GM12878 (cell line): Measurements from ENCODE around the gene AKAP17A. TPM values are rescaled to one million over a fixed set of nuclear protein-coding genes. Genes with fewer than 3 reads are reported as not detected.

ENCODE experiments used
- ATAC-seq: fragments of 200-7000 bp; cut with Tn5 transposase; 3 replicates; pipeline ENCODE4 v1.9.1; 2020; ENCODE audit warnings: mild to moderate bottlenecking, moderate library complexity
- BruUV-seq: library from RNA; stranded (reverse); fragments of 400-500 nt; replicated peaks from 2 replicates; lab custom pipeline; 2021; lab: Mats Ljungman, UMichigan
- CTCF ChIA-PET: fragments of 300-600 bp; sonication (Branson Sonifier 250); formaldehyde crosslinking; extraction: SDS; loops from one replicate; lab custom pipeline; 2021; ENCODE audit warnings: inconsistent platforms; lab: Yijun Ruan, JAX
- POLR2A ChIA-PET: fragments of 350-600 bp; formaldehyde crosslinking; extraction: SDS; loops from one replicate; lab custom pipeline; 2021; ENCODE audit warnings: inconsistent platforms; lab: Charles Lee
- RAD21 ChIA-PET: fragments of 300-600 bp; sonication (Branson Sonifier 250); formaldehyde crosslinking; loops from one replicate; lab custom pipeline; 2023; ENCODE audit warnings: antibody characterized with exemption; ENCODE audit not compliant: unreplicated experiment; lab: Charles Lee
- SMC1A ChIA-PET: fragments of 300-600 bp; sonication (Branson Sonifier 250); formaldehyde crosslinking; loops from one replicate; lab custom pipeline; 2023; ENCODE audit not compliant: unreplicated experiment, uncharacterized antibody; lab: Charles Lee
- DNase-seq: peaks from one replicate; pipeline ENCODE4 v3.0.0-alpha.2; 2011; ENCODE audit warnings: low read depth, low spot score
- FAIRE-seq: peaks from 3 replicates; lab custom pipeline; 2011; peaks lifted over from hg19 to GRCh38; lab: Jason Lieb, UNC
- H2AFZ ChIP-seq: 2 replicates; pipeline ENCODE4 v1.6.0; 2011; ENCODE audit warnings: low read depth, low read length, control low read depth; ENCODE audit not compliant: control insufficient read depth
- H3K27ac ChIP-seq: 2 replicates; pipeline ENCODE4 v1.5.1; 2011; ENCODE audit warnings: control low read depth; ENCODE audit not compliant: control insufficient read depth, insufficient read depth
- H3K27me3 ChIP-seq, 2 experiments: replicated peaks in 1 of 2; 2 replicates each; pipeline versions ENCODE4 v1.6.0 to v1.6.1; 2011; ENCODE audit warnings: low read length in 1 of 2; ENCODE audit not compliant: control insufficient read depth in 2 of 2, insufficient read depth in 2 of 2
- H3K36me3 ChIP-seq, 2 experiments: 2 replicates each; pipeline ENCODE4 v1.5.1; 2011; ENCODE audit warnings: low read length in 1 of 2; ENCODE audit not compliant: control insufficient read depth in 2 of 2, insufficient read depth in 2 of 2
- H3K4me1 ChIP-seq: 2 replicates; pipeline ENCODE4 v1.6.1; 2011; ENCODE audit warnings: mild to moderate bottlenecking, low read length, moderate library complexity, mixed read lengths; ENCODE audit not compliant: control insufficient read depth, insufficient read depth
- H3K4me2 ChIP-seq: 2 replicates; pipeline ENCODE4 v1.6.0; 2011; ENCODE audit warnings: control low read depth; ENCODE audit not compliant: control insufficient read depth, insufficient read depth
- H3K4me3 ChIP-seq: fragments of 200-600 bp; sonication (generic); 2 replicates; pipeline ENCODE4 v1.5.1; 2016
- H3K79me2 ChIP-seq: 2 replicates; pipeline ENCODE4 v1.6.0; 2011; ENCODE audit warnings: low read length; ENCODE audit not compliant: control insufficient read depth, insufficient read depth
- H3K9ac ChIP-seq: 2 replicates; pipeline ENCODE4 v1.8.0; 2011; ENCODE audit warnings: low read length, control low read depth, mixed read lengths; ENCODE audit not compliant: control insufficient read depth, insufficient read depth
- H3K9me3 ChIP-seq: replicated peaks from 3 replicates; pipeline ENCODE4 v1.5.1; 2011; ENCODE audit warnings: mild to moderate bottlenecking, low read length; ENCODE audit not compliant: control insufficient read depth, insufficient read depth
- H4K20me1 ChIP-seq: 2 replicates; pipeline ENCODE4 v1.6.0; 2011; ENCODE audit not compliant: control insufficient read depth, insufficient read depth
- ATF7 ChIP-seq: fragments of 450-650 bp; IDR thresholded peaks from 2 replicates; pipeline ENCODE4 v1.6.1; 2016; ENCODE audit warnings: low read depth, mild to moderate bottlenecking
- BACH1 ChIP-seq: fragments of 450-650 bp; IDR thresholded peaks from 2 replicates; pipeline ENCODE4 v1.6.1; 2017; ENCODE audit warnings: mild to moderate bottlenecking, borderline replicate concordance
- CHD1 ChIP-seq: IDR thresholded peaks from 2 replicates; pipeline ENCODE4 v1.6.1; 2012; ENCODE audit warnings: low read depth, low read length, improper control_type of control experiment
- CHD4 ChIP-seq: fragments of 200-600 bp; sonication (generic); IDR thresholded peaks from 2 replicates; pipeline ENCODE4 v1.6.1; 2016; ENCODE audit warnings: mild to moderate bottlenecking
- ETV6 ChIP-seq, 2 experiments: fragments of 450-650 bp in 1 of 2; IDR thresholded peaks in 1 of 2; conservative IDR thresholded peaks in 1 of 2; 2 replicates each; pipeline ENCODE4 v1.6.1; 2014; ENCODE audit warnings: antibody characterized with exemption in 1 of 2, borderline replicate concordance in 1 of 2, low read depth in 1 of 2, mild to moderate bottlenecking in 1 of 2, moderate library complexity in 1 of 2
- IRF5 ChIP-seq: fragments of 450-650 bp; IDR thresholded peaks from 2 replicates; pipeline ENCODE4 v1.6.1; 2017; ENCODE audit warnings: borderline replicate concordance
- MEF2A ChIP-seq: IDR thresholded peaks from 2 replicates; pipeline ENCODE4 v1.6.1; 2011; ENCODE audit warnings: low read depth, mild to moderate bottlenecking, low read length, moderate library complexity; ENCODE audit not compliant: insufficient read depth
- NR2C2 ChIP-seq: IDR thresholded peaks from 2 replicates; pipeline ENCODE4 v1.6.1; 2011; ENCODE audit warnings: borderline replicate concordance, low read depth; ENCODE audit not compliant: control insufficient read depth, insufficient read length
- SREBF1 ChIP-seq: IDR thresholded peaks from 2 replicates; pipeline ENCODE4 v1.6.1; 2012; ENCODE audit warnings: mild to moderate bottlenecking, low read length
- USF1 ChIP-seq: IDR thresholded peaks from 2 replicates; pipeline ENCODE4 v1.6.1; 2011; ENCODE audit warnings: borderline replicate concordance, low read depth, mild to moderate bottlenecking, moderate library complexity, mixed read lengths, low read length; ENCODE audit not compliant: insufficient read depth; ENCODE audit errors: extremely low read length
- ZNF384 ChIP-seq: IDR thresholded peaks from 2 replicates; pipeline ENCODE4 v1.6.1; 2012; ENCODE audit warnings: low read depth, mild to moderate bottlenecking, low read length, improper control_type of control experiment, borderline replicate concordance
- ZSCAN29 ChIP-seq: fragments of 450-650 bp; IDR thresholded peaks from 2 replicates; pipeline ENCODE4 v1.6.1; 2017; ENCODE audit warnings: mild to moderate bottlenecking, moderate library complexity
- WGBS: methylation state at CpG from one replicate; pipeline ENCODE4 v1.1.6; 2016; ENCODE audit warnings: low lambda C conversion rate; ENCODE audit not compliant: insufficient replicate concordance, insufficient coverage; ENCODE audit errors: missing lambda C conversion rate; 5-methylcytosine and 5-hydroxymethylcytosine counted together
- in situ Hi-C: fragments of 300-500 bp; cut with MboI; formaldehyde crosslinking; loops from 9 replicates; pipeline ENCODE4 v1.14.3; 2018; ENCODE audit warnings: mixed read lengths
- intact Hi-C: fragments of 100-400 bp; cut with micrococcal nuclease; formaldehyde crosslinking; loops from one replicate; pipeline ENCODE4 v1.14.2; 2022; ENCODE audit not compliant: unreplicated experiment
- polyA plus RNA-seq, 11 experiments: library from polyadenylated mRNA; depleted of rRNA in 4 of 11; unstranded in 6 of 11; stranded (reverse) in 5 of 11; fragments of >200 nt; fragmentation: Nextera tagmentation in 4 of 11; fragmentation: Illumina TruSeq in 1 of 11; extraction: Ambion mirVana in 4 of 11; extraction: Trizol in 1 of 11; gene quantifications; 1 replicate in 1 of 11; 2 replicates in 10 of 11; pipeline versions ENCODE4 v1.2.1 to v1.2.3, GENCODE V29; 2011 to 2016; ENCODE audit warnings: inconsistent platforms in 2 of 11, missing spikeins in 2 of 11, low read depth in 1 of 11
- total RNA-seq, 4 experiments: library from RNA; depleted of rRNA in 3 of 4; stranded (reverse); fragments of >200 nt in 3 of 4; fragmentation: Illumina TruSeq in 1 of 4; extraction: Trizol in 1 of 4; gene quantifications; 2 replicates each; pipeline versions ENCODE4 v1.2.1 to v1.2.3, GENCODE V29; 2013 to 2021

Gene AKAP17A
- total and polyA plus RNA-seq, 10 of the 15 experiments (the other 5 are each of a cell fraction or from before 2014, with no cell fraction given): 3.0 to 55.8 (median 25.5) TPM

DNA sequence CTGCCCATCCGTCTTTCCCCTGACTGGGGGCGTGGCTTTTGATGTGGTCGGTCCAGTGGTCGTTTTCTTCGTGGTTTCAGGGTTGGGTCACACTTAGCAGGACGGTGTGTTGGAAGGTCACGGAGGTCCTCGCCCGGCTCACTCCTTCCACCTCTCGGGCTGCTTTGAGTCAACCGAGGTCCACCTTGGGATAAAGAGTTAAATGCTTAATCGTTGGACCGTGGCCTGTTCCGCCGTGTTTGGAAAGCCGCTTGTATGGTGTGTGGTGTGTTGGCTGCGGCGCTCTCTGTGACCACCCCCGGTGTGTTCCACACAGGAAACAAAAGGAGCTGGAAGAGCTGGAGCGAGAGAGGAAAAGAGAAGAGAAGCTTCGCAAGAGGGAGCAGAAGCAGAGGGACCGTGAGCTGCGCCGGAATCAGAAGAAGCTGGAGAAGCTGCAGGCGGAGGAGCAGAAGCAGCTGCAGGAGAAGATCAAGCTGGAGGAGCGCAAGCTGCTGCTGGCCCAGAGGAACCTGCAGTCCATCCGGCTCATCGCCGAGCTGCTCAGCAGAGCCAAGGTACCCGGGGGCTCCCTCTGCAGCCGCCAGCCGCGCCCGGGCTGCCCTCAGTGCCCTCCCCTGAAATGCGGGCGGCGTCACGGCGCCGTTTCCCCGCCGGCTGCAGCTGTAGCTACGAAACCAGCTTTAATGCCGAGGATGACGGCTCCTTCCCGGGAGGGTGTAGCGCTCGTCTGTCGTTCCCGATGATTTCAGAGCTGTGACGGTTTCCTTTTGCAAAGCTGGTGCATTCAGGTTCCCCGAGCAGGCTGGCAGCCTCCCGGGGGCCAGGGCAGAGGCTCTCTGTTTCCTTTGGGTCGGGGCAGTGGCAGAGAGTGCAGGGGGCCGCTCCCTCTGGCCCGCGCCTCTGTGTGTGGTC, 7.7 kb downstream of the AKAP17A start:
- Histone ChIP-seq H3K27ac (no peak overlapping the region), H3K4me3 (no peak overlapping the region), H4K20me1 (no peaks in the 10 kb centered on the region; the same call in none of the 2 replicates), H3K4me1 (peaks cover 7% of the 10 kb centered on the region; the same call in 1 of the 2 replicates), H3K36me3 (peaks cover 31 to 74% of the 10 kb centered on the region in 2 experiments), H3K9me3 (no peaks in the 10 kb centered on the region; the same call in 2 of the 3 replicates), H3K27me3 (no peaks in the 10 kb centered on the region), H3K9ac (no peak overlapping the region), H2AFZ (no peak overlapping the region), H3K79me2 (peaks cover 21% of the 10 kb centered on the region), H3K4me2 (no peak overlapping the region)
- ChIA-PET SMC1A (no interaction called here), RAD21 (no interaction called here), CTCF (no interaction called here), POLR2A (no interaction called here)
- DNase-seq (no peak), ATAC-seq (no peak), FAIRE-seq (no peak)
- TF ChIP-seq ETV6 (conservative IDR thresholded peaks at IDR 0.05 in 1 of 2, IDR thresholded peaks at IDR 0.05 in 1 of 2; ENCODE audit: borderline replicate concordance in 1 of 2, low read depth in 1 of 2) (no peak), NR2C2 (no peak), USF1 (no peak), CHD1 (no peak), IRF5 (no peak), ZNF384 (no peak), CHD4 (no peak), MEF2A (no peak), ZSCAN29 (no peak), BACH1 (no peak), ATF7 (no peak), SREBF1 (no peak)
- in situ Hi-C loops: no loop called here
- BruUV-seq: no TSS peak
- intact Hi-C loops: loop anchor here (10.0 kb wide), 1 partner anchor 264 kb away; the partner anchor contains the start of gene IL3RA
- WGBS: 96% methylated on average over 51 of the region's 57 CpGs
